HG03066 (cell line): ENCODE measurements around the gene NELL2.
"Not testable (repeated sequence)": the region's sequence is repeated elsewhere in the genome, so short reads cannot be mapped to it uniquely, and the experiment has no call there.

Experiments used
- ATAC-seq: cut with Tn5 transposase; IDR thresholded peaks from one replicate; pipeline ENCODE4 v1.9.1; 2021; ENCODE audit warnings: low read depth; ENCODE audit not compliant: unreplicated experiment

NELL2 gene

GRCh38 chr12:44703182-44703910 is 172.8 kb downstream of the NELL2 start:
- ATAC-seq = no peak

GRCh38 chr12:44697511-44697910 is 178.6 kb downstream of the NELL2 start:
- no peak for ATAC-seq

- ATAC-seq = no peak
Measured at GRCh38 chr12:44696542-44696941, 179.6 kb downstream of the NELL2 start.

GRCh38 chr12:44694017-44694416 is 182.1 kb downstream of the NELL2 start:
- ATAC-seq = no peak

GRCh38 chr12:44689587-44689986 is 186.5 kb downstream of the NELL2 start:
- no peak for ATAC-seq

- ATAC-seq = not testable (repeated sequence)
Measured at GRCh38 chr12:44686821-44687432, 189.2 kb downstream of the NELL2 start.

GRCh38 chr12:44677724-44678123 is 198.4 kb downstream of the NELL2 start:
- no peak for ATAC-seq

- no peak for ATAC-seq
Measured at GRCh38 chr12:44674875-44675274, 201.2 kb downstream of the NELL2 start.

GRCh38 chr12:44673811-44674210 is 202.3 kb downstream of the NELL2 start:
- ATAC-seq = no peak

- no peak for ATAC-seq
Measured at GRCh38 chr12:44672042-44672441, 204.1 kb downstream of the NELL2 start.

- no peak for ATAC-seq
Measured at GRCh38 chr12:44668443-44668842, 207.7 kb downstream of the NELL2 start.

- ATAC-seq = no peak
Measured at GRCh38 chr12:44667461-44667860, 208.7 kb downstream of the NELL2 start.

- no peak for ATAC-seq
Measured at GRCh38 chr12:44663291-44663690, 212.8 kb downstream of the NELL2 start.

GRCh38 chr12:44655846-44656245 is 220.3 kb downstream of the NELL2 start:
- no peak for ATAC-seq

GRCh38 chr12:44654646-44655639 is 221.2 kb downstream of the NELL2 start:
- no peak for ATAC-seq

GRCh38 chr12:44653861-44654527 is 222.1 kb downstream of the NELL2 start:
- no peak for ATAC-seq

- no peak for ATAC-seq
Measured at GRCh38 chr12:44649693-44650092, 226.4 kb downstream of the NELL2 start.

- ATAC-seq = no peak
Measured at GRCh38 chr12:44647917-44648690, 228.0 kb downstream of the NELL2 start.

GRCh38 chr12:44640427-44641190 is 235.5 kb downstream of the NELL2 start:
- no peak for ATAC-seq
